ENCODE results near the gene IYD.

IYD gene

DNA sequence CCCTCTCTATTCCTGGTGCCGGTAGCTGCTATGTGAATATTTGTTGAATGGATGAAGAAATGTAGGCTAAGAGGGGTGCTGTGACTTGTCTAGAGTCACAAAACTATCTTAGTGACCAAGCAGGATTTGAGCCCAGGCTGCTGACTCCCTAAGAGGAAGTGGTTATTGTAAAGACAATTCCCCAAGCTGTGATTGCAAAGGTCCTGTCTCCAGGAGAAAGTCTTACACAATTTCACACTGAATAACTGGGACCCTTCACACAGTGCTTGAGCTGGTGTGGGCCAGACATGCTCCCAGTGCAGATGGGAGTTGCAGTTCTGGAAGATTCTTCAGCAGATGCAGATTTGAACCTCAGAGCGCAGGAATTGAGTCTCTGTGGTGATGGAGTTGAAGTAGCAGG lies 38.1 kb downstream of the IYD start:
- peaks cover 26% of the 10 kb centered on the region for H3K4me1 Mint-ChIP-seq

DNA sequence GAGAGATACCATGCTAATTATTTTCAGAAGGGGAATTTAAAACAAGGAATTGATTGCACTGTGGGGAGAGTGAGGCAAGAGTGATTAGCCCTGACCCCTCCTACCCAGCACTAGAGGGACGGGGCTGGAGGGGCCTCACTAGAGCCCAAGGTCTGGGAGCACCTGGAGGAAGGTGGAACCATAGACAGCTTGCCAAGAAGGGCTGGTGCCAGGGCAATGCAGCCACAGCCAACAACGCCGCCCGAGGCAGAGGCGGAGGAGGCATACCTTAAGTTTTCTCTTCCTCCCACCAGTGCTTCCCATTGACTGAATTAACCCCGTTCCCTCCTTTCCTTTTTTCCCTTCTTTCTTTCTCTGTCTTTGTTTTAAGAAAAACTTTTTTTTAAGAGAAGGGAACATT lies 40.0 kb downstream of the IYD start:
- no peak overlapping the region for H3K4me3 Mint-ChIP-seq
- H3K27me3 Mint-ChIP-seq (ENCODE audit: low read depth, poor library complexity): peaks cover 55% of the 10 kb centered on the region
- TF ChIP-seq, protein P1, sequence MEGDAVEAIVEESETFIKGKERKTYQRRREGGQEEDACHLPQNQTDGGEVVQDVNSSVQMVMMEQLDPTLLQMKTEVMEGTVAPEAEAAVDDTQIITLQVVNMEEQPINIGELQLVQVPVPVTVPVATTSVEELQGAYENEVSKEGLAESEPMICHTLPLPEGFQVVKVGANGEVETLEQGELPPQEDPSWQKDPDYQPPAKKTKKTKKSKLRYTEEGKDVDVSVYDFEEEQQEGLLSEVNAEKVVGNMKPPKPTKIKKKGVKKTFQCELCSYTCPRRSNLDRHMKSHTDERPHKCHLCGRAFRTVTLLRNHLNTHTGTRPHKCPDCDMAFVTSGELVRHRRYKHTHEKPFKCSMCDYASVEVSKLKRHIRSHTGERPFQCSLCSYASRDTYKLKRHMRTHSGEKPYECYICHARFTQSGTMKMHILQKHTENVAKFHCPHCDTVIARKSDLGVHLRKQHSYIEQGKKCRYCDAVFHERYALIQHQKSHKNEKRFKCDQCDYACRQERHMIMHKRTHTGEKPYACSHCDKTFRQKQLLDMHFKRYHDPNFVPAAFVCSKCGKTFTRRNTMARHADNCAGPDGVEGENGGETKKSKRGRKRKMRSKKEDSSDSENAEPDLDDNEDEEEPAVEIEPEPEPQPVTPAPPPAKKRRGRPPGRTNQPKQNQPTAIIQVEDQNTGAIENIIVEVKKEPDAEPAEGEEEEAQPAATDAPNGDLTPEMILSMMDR (IDR thresholded peaks at IDR 0.05): no peak
- no peak for DNase-seq
- H3K9me3 Mint-ChIP-seq: peaks cover 11% of the 10 kb centered on the region
- H3K4me1 Mint-ChIP-seq: peaks cover 26% of the 10 kb centered on the region
- no peaks in the 10 kb centered on the region for H3K36me3 Mint-ChIP-seq (ENCODE audit: low read depth)
- H3K27ac Mint-ChIP-seq: no peak overlapping the region

More for the DNA sequence above, 38.1 kb downstream of the IYD start:
- Mint-ChIP-seq H3K9me3 (peaks cover 7% of the 10 kb centered on the region), H3K4me3 (no peak overlapping the region), H3K27me3 (ENCODE audit: low read depth, poor library complexity) (peaks cover 48% of the 10 kb centered on the region), H3K27ac (no peak overlapping the region), H3K36me3 (ENCODE audit: low read depth) (no peaks in the 10 kb centered on the region)
- TF ChIP-seq, protein P1 (IDR thresholded peaks at IDR 0.05): no peak
- no peak for DNase-seq

DNA sequence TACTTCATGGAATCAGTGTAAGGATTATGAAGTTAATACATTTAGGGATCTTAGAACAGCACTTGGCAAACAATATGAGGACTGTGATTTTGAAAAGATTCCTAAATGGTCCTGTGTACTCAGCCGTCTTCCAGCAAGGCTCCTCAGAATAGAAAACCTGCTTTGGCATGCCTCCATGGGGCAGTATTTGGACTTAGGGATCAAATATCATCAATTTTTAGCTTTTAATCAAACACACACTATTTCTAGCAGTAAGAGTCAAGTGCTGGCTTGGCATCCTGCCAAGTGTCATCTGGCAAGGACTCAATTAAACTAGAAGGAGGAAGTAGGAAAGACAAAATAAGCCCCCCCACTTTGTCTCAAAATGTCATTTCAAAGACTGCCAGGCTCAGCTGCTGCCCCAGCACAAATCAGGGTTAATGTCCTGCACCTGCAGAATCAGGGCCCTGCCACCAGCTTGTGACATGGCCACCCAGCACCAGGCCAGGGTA lies 40.8 kb downstream of the IYD start:
- TF ChIP-seq, protein P1 (IDR thresholded peaks at IDR 0.05): no peak
- Mint-ChIP-seq H3K27me3 (ENCODE audit: low read depth, poor library complexity) (peaks cover 55% of the 10 kb centered on the region), H3K4me3 (no peak overlapping the region), H3K27ac (no peak overlapping the region), H3K4me1 (peaks cover 26% of the 10 kb centered on the region), H3K36me3 (ENCODE audit: low read depth) (no peaks in the 10 kb centered on the region), H3K9me3 (peaks cover 14% of the 10 kb centered on the region)
- DNase-seq: no peak

DNA sequence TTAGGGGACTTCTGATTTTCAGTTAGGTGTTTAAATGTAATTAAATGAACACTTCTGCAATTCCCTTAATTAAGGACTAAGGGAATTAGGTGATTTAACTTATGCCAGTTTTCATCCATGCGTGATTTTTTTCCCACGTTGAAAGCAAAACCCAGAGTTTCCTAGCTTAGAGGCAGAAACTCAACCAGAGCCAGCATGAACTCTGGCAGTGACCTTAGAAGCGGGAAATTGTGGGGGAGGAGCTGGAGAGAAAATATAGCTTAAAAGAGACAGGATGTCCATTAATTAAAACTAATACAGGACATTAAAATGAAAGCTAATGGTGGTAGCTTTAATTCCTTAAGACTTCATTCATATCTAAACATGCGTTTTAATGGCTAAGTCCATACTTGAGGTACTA lies 41.6 kb downstream of the IYD start:
- Mint-ChIP-seq H3K27me3 (ENCODE audit: low read depth, poor library complexity) (peaks cover 63% of the 10 kb centered on the region), H3K4me1 (peaks cover 26% of the 10 kb centered on the region), H3K36me3 (ENCODE audit: low read depth) (no peaks in the 10 kb centered on the region), H3K4me3 (no peak overlapping the region), H3K27ac (no peak overlapping the region), H3K9me3 (peaks cover 10% of the 10 kb centered on the region)
- DNase-seq: no peak
- TF ChIP-seq, protein P1 (IDR thresholded peaks at IDR 0.05): no peak

DNA sequence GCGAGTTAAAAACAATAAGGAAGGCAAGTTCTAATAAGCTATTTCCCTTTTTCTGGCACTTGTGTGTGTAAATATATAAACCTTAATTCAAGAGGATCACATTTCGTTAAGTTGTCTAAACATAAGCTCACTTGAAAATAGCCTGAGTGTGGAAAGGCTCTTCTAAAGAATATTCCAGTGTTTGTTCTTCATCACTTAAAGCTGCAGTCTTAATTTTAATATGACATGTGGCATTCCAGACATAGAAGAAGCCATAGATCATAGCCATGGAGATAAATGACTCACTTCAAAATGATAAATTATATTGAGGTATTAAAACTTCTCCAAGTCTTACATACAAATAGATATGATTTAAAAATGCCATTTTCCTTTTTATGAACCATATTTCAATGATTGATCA lies 42.1 kb downstream of the IYD start:
- H3K4me1 Mint-ChIP-seq: peaks cover 26% of the 10 kb centered on the region
- no peaks in the 10 kb centered on the region for H3K36me3 Mint-ChIP-seq (ENCODE audit: low read depth)
- no peak for DNase-seq
- no peak overlapping the region for H3K4me3 Mint-ChIP-seq
- H3K27ac Mint-ChIP-seq: no peak overlapping the region
- TF ChIP-seq, protein P1 (IDR thresholded peaks at IDR 0.05): no peak
- peaks cover 67% of the 10 kb centered on the region for H3K27me3 Mint-ChIP-seq (ENCODE audit: low read depth, poor library complexity)
- peaks cover 9% of the 10 kb centered on the region for H3K9me3 Mint-ChIP-seq

DNA sequence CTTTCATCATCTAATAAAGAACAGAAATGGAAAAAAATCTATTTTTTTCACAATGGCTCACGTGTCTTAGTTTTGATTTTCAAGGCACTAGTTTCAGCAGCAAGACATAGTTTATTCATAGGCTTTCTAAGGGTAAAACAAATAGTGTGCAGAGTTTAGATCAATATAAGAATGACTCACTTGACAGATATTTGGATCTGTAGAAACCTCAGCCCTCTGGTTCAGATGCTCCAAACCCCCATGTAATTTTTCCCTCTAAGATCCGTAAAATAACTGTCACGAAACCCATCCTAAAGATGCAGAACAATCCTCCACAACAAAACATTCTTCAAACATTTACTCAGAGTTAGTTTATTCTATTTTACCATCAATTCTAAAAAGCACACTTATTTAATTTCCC lies 43.4 kb downstream of the IYD start:
- Mint-ChIP-seq H3K36me3 (ENCODE audit: low read depth) (no peaks in the 10 kb centered on the region), H3K27me3 (ENCODE audit: low read depth, poor library complexity) (peaks cover 68% of the 10 kb centered on the region), H3K4me1 (peaks cover 26% of the 10 kb centered on the region), H3K4me3 (no peak overlapping the region), H3K27ac (no peak overlapping the region), H3K9me3 (peaks cover 7% of the 10 kb centered on the region)
- no peak for DNase-seq
- TF ChIP-seq, protein P1 (IDR thresholded peaks at IDR 0.05): no peak
